Panc1 (cell line): ENCODE results near the gene SPPL2C. TPM values are rescaled to one million over a fixed set of nuclear protein-coding genes. Genes with fewer than 3 reads are reported as not detected.

Experiments
- ATAC-seq: fragments of 200-7000 bp; cut with Tn5 transposase; 2 replicates; pipeline ENCODE4 v1.9.1; 2020; ENCODE audit warnings: mild to moderate bottlenecking, moderate library complexity
- BruUV-seq: library from RNA; stranded (reverse); fragments of 400-500 nt; replicated peaks from 2 replicates; lab custom pipeline; 2021; lab: Mats Ljungman, UMichigan
- CTCF ChIA-PET: fragments of 300-600 bp; sonication (Branson Sonifier 250); formaldehyde crosslinking; loops from one replicate; lab custom pipeline; 2022; ENCODE audit warnings: antibody characterized with exemption; lab: Charles Lee
- POLR2A ChIA-PET: fragments of 300-600 bp; sonication (Branson Sonifier 250); formaldehyde crosslinking; loops from one replicate; lab custom pipeline; 2022; ENCODE audit warnings: antibody characterized with exemption; lab: Charles Lee
- DNase-seq: peaks from one replicate; pipeline ENCODE4 v3.0.0-alpha.2; 2010; ENCODE audit warnings: low read depth, low spot score
- H3K27ac ChIP-seq: 2 replicates; pipeline ENCODE4 v1.5.1; 2011; ENCODE audit warnings: mild to moderate bottlenecking, low read length, inconsistent platforms
- H3K27me3 ChIP-seq: fragments of 200-500 bp; sonication (Bioruptor generic); 2 replicates; pipeline ENCODE4 v1.6.0; 2014; ENCODE audit warnings: low read length, inconsistent platforms; ENCODE audit not compliant: control insufficient read depth, insufficient read depth
- H3K36me3 ChIP-seq: fragments of 200-500 bp; sonication (Bioruptor generic); 2 replicates; pipeline ENCODE4 v1.5.1; 2014; ENCODE audit warnings: inconsistent platforms, mild to moderate bottlenecking, low read length, moderate library complexity; ENCODE audit not compliant: control insufficient read depth, insufficient read depth
- H3K4me1 ChIP-seq: 2 replicates; pipeline ENCODE4 v1.5.1; 2011; ENCODE audit warnings: inconsistent platforms, mild to moderate bottlenecking, low read length, moderate library complexity; ENCODE audit not compliant: control insufficient read depth, insufficient read depth
- H3K4me3 ChIP-seq, 2 experiments: 2 replicates each; pipeline ENCODE4 v1.5.1; 2011 to 2012; ENCODE audit warnings: low read depth in 2 of 2, low read length in 2 of 2, mild to moderate bottlenecking in 2 of 2, inconsistent platforms in 1 of 2, moderate library complexity in 1 of 2
- H3K9me3 ChIP-seq: fragments of 200-500 bp; sonication (Bioruptor generic); 2 replicates; pipeline ENCODE4 v1.5.1; 2014; ENCODE audit warnings: low read depth, mild to moderate bottlenecking, inconsistent platforms, low read length, moderate library complexity; ENCODE audit not compliant: control insufficient read depth, insufficient read depth
- POLR2AphosphoS5 ChIP-seq: IDR thresholded peaks from 2 replicates; pipeline ENCODE4 v1.6.1; 2012; ENCODE audit warnings: mild to moderate bottlenecking, low read depth, low read length, moderate library complexity
- SIN3A ChIP-seq: IDR thresholded peaks from 2 replicates; pipeline ENCODE4 v1.6.1; 2012; ENCODE audit warnings: low read depth, mild to moderate bottlenecking, low read length, moderate library complexity, borderline replicate concordance; ENCODE audit not compliant: insufficient read depth
- TCF7L2 ChIP-seq: IDR thresholded peaks from 2 replicates; pipeline ENCODE4 v1.6.1; 2011; ENCODE audit warnings: mild to moderate bottlenecking, low read depth, low read length, inconsistent platforms
- in situ Hi-C: cut with HindIII; loops from 2 replicates; pipeline ENCODE4 v1.10.0; 2016; ENCODE audit warnings: low sequenced_read_pairs, low pct_unique_long_range_greater_than_20kb
- intact Hi-C: fragments of 100-400 bp; cut with micrococcal nuclease; formaldehyde crosslinking; loops from one replicate; pipeline ENCODE4 v1.10.0; 2022; ENCODE audit not compliant: unreplicated experiment
- total RNA-seq: library from RNA; stranded (reverse); gene quantifications from one replicate; pipeline ENCODE4 v1.2.1, GENCODE V29; 2021; ENCODE audit not compliant: unreplicated experiment
- TF ChIP-seq, protein P1 (sequence below): fragments of 450-650 bp; IDR thresholded peaks from 2 replicates; pipeline ENCODE4 v1.5.1; 2017; ENCODE audit warnings: mild to moderate bottlenecking
- TF ChIP-seq, protein P2 (sequence below), 2 experiments: IDR thresholded peaks; 2 replicates each; pipeline ENCODE4 v1.6.1; 2011 to 2012; ENCODE audit warnings: low read depth in 2 of 2, control low read depth in 1 of 2, low read length in 1 of 2, mild to moderate bottlenecking in 1 of 2, moderate library complexity in 1 of 2; ENCODE audit not compliant: insufficient read depth in 1 of 2

Gene SPPL2C
- total RNA-seq, 1 experiment from 2014 or later: not detected

DNA sequence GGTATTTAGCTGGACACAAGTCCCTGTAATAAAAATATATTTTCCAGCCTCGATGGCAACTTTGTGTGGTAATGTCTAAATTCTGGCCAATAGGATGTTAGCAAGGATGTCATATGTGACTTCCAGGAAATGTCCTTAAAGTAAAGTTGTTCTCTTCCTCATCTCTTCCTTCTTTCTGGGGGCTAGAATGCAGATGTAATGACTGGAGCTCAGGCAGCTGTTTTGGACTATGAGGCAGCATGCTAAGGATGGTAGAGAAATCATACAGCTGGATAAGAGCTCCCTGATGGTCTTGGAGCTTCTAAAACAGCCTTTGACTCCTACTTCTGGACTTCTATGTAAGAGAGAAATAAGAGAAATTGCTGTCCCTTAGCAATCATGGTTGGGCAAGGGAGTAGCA, 32.8 kb downstream of the SPPL2C start:
- Histone ChIP-seq H3K27me3 (peaks cover 2% of the 10 kb centered on the region; the same call in 1 of the 2 replicates), H3K4me1 (no peaks in the 10 kb centered on the region), H3K4me3 (no peak overlapping the region), H3K27ac (no peak overlapping the region), H3K36me3 (no peaks in the 10 kb centered on the region), H3K9me3 (no peaks in the 10 kb centered on the region)
- ChIA-PET POLR2A (no interaction called here), CTCF (no interaction called here)
- intact Hi-C loops: no loop called here
- DNase-seq: no peak
- in situ Hi-C loops: no loop called here
- no TSS peak for BruUV-seq
- no peak for ATAC-seq
- TF ChIP-seq, protein P1, sequence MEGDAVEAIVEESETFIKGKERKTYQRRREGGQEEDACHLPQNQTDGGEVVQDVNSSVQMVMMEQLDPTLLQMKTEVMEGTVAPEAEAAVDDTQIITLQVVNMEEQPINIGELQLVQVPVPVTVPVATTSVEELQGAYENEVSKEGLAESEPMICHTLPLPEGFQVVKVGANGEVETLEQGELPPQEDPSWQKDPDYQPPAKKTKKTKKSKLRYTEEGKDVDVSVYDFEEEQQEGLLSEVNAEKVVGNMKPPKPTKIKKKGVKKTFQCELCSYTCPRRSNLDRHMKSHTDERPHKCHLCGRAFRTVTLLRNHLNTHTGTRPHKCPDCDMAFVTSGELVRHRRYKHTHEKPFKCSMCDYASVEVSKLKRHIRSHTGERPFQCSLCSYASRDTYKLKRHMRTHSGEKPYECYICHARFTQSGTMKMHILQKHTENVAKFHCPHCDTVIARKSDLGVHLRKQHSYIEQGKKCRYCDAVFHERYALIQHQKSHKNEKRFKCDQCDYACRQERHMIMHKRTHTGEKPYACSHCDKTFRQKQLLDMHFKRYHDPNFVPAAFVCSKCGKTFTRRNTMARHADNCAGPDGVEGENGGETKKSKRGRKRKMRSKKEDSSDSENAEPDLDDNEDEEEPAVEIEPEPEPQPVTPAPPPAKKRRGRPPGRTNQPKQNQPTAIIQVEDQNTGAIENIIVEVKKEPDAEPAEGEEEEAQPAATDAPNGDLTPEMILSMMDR: no peak
- TF ChIP-seq TCF7L2 (no peak), POLR2AphosphoS5 (no peak)

GRCh38 chr17:45883063-45883462, 38.4 kb downstream of the SPPL2C start:
- ChIA-PET POLR2A (no interaction called here), CTCF (interaction anchor here (0.6 kb wide), 1 partner anchor 101 kb away, joined by 3 read pairs; no protein-coding TSS in a partner anchor)
- Histone ChIP-seq H3K4me1 (no peaks in the 10 kb centered on the region), H3K27ac (no peak overlapping the region), H3K4me3 (no peak overlapping the region), H3K36me3 (no peaks in the 10 kb centered on the region), H3K9me3 (no peaks in the 10 kb centered on the region), H3K27me3 (no peaks in the 10 kb centered on the region)
- TF ChIP-seq POLR2AphosphoS5 (no peak), SIN3A (no peak), TCF7L2 (no peak)
- TF ChIP-seq, protein P1: no peak
- TF ChIP-seq, protein P2, sequence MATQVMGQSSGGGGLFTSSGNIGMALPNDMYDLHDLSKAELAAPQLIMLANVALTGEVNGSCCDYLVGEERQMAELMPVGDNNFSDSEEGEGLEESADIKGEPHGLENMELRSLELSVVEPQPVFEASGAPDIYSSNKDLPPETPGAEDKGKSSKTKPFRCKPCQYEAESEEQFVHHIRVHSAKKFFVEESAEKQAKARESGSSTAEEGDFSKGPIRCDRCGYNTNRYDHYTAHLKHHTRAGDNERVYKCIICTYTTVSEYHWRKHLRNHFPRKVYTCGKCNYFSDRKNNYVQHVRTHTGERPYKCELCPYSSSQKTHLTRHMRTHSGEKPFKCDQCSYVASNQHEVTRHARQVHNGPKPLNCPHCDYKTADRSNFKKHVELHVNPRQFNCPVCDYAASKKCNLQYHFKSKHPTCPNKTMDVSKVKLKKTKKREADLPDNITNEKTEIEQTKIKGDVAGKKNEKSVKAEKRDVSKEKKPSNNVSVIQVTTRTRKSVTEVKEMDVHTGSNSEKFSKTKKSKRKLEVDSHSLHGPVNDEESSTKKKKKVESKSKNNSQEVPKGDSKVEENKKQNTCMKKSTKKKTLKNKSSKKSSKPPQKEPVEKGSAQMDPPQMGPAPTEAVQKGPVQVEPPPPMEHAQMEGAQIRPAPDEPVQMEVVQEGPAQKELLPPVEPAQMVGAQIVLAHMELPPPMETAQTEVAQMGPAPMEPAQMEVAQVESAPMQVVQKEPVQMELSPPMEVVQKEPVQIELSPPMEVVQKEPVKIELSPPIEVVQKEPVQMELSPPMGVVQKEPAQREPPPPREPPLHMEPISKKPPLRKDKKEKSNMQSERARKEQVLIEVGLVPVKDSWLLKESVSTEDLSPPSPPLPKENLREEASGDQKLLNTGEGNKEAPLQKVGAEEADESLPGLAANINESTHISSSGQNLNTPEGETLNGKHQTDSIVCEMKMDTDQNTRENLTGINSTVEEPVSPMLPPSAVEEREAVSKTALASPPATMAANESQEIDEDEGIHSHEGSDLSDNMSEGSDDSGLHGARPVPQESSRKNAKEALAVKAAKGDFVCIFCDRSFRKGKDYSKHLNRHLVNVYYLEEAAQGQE (IDR thresholded peaks at IDR 0.05; ENCODE audit: insufficient read depth in 1 of 2, low read depth in 2 of 2, low read length in 1 of 2): no peak
- ATAC-seq (no peak), DNase-seq (no peak)
- no TSS peak for BruUV-seq
- in situ Hi-C loops: no loop called here
- intact Hi-C loops: no loop called here
